ENCODE results near the gene CDK5RAP3. TPM values are rescaled to one million over a fixed set of nuclear protein-coding genes. Genes with fewer than 3 reads are reported as not detected.

The CDK5RAP3 gene, protein sequence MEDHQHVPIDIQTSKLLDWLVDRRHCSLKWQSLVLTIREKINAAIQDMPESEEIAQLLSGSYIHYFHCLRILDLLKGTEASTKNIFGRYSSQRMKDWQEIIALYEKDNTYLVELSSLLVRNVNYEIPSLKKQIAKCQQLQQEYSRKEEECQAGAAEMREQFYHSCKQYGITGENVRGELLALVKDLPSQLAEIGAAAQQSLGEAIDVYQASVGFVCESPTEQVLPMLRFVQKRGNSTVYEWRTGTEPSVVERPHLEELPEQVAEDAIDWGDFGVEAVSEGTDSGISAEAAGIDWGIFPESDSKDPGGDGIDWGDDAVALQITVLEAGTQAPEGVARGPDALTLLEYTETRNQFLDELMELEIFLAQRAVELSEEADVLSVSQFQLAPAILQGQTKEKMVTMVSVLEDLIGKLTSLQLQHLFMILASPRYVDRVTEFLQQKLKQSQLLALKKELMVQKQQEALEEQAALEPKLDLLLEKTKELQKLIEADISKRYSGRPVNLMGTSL
- total RNA-seq (2022; extraction: Qiagen RNA extraction; ENCODE audit: low read depth): 104 to 121 TPM (median 107 TPM) in 5 replicates

DNA sequence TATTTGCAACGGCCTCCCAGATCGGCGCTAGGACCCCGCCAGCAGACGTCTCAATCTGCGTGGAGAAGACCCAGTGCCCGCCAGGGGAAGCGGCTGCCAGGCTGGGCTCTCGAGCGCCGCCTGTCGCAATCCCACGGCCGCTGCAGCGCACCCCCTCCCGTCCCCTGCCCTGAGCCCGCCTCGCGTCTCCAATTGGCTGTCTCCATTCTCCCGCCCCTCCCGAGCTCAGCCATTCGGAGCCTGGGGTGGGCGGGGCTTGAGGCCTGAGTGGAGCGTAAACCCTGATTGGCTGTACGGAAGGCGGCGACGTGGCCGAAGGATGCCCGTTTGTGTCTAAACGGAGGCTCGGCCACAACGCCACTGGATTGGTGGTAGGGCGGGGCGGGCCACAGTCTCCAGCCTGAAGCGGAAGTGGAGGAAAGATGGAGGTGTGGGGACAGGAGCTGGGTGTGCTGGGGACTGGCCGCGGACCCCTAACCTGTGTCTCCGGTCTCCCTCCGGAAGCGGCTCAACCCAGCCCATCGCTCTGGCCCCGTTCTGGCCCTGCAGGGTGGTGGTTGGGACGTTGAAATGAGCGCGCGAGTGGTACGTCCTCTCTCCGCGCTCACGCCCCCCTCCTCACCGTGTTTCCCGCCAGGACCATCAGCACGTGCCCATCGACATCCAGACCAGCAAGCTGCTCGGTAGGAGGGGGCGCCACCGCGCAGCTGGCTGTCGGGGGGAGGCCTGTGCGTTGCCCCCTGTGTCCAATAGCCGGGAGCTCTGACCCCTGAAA is at the start of gene CDK5RAP3:
CDK5RAP3 (plus strand) TSS at position 389 of the 775 bp plus-strand sequence; CDS start at position 423, 34 bp downstream.

DNA sequence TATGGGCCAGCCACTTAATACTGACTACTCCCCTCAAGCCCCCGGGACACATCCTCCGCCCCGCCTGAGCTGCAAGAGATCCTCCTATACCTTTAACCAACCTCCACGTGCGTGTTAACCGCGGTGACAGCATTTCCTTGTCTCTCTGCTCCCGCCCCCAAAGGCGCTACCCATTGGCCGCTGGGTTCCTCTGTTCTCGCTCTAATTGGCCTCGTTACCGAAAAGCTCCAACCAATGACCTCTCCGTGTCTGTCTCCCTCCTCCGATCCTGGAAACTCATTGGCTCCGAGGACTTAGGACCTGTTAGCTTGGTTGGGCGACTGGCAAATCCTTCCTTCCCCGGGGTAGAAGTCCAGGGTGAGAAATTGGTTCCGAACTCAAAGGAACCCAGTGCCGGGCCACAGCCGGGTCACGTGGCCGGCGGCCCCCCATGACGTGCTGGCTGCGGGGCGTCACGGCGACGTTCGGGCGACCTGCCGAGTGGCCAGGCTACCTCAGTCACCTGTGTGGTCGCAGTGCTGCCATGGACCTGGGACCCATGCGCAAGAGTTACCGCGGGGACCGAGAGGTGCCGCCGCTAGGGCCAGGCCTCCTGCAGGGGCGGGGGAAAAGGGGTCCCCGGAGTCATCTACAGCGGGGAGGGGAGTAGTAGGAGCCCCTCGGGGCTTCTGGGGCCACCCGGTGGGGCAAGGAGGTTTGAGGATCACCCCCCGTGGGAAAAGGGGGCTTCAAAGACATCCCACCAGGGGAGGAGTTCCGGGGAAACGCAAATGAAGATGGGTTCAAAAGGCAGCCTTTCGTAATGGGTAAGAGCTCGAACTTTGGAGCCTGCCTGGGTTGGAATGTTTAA is 29.4 kb upstream of the CDK5RAP3 start, which contains the start of gene PNPO:
PNPO (plus strand) TSS at position 326 of the 850 bp plus-strand sequence; CDS start at position 431, 105 bp downstream.

DNA sequence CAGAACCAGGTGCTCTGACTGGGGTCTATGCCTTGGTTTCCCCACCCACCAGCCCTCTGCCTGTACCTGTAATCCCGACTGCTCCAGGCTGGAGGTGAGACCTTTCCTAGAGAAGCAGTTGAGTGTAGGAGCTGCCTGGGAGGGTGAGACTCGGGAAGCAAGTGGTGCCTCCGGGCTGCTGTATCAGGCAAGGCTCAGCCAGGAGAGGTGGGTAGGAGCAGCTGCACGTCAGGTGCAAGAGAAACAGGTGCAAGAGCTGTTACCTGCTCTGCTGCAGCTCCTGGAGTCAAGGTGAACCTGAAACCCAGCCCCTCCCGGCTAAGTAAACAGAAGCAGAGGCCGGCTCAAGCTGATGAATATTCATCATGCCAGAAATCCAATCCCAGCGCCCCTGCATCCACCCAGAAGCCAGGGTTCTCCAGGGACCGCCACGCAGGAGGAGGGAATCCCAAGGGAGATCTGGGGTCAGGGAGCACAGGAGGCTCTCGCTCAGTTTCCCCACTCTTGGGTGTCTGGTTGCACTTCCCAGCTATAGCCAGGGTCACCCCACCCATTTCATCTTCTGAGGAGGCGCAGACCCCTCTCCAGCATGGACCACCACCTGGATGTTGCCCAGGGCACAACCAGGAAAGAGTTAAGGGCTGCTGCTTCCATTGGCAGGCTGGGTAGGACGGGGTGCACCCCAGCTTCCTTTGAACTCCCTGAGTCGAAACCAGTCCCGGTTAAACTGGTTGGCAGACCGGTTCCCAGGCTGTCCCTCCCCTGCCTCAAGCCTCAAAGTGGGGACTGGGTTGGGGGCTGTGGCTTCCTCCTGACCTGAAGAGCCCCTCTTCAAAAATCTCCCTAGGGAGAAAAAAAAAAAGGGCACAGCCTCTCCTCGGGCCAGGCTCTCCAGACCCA is 13.1 kb upstream of the CDK5RAP3 start, which contains the start of gene PRR15L:
PRR15L (minus strand) TSS at position 293 of the 900 bp plus-strand sequence. CDS start 4,649 bp downstream, outside the sequence.

Other genes with a start within 250 kb of the CDK5RAP3 start
- gene TBX21, start 237.9 kb upstream of the CDK5RAP3 start, total RNA-seq (2022; extraction: Qiagen RNA extraction; ENCODE audit: low read depth): 0.05 to 0.07 TPM (median 0.07 TPM) in 4 of 5 replicates, not detected in the other
- 7.2 to 9.4 TPM (median 8.9 TPM) in 5 replicates for gene OSBPL7, start 149.3 kb upstream of the CDK5RAP3 start, total RNA-seq (2022; extraction: Qiagen RNA extraction; ENCODE audit: low read depth)
- gene MRPL10, start 139.6 kb upstream of the CDK5RAP3 start, total RNA-seq (2022; extraction: Qiagen RNA extraction; ENCODE audit: low read depth): 87.6 to 113 TPM (median 96.3 TPM) in 5 replicates
- gene LRRC46, start 139.4 kb upstream of the CDK5RAP3 start, total RNA-seq (2022; extraction: Qiagen RNA extraction; ENCODE audit: low read depth): 2.7 to 4.1 TPM (median 3.6 TPM) in 5 replicates
- 30.1 to 39.1 TPM (median 34.5 TPM) in 5 replicates for gene SCRN2, start 129.8 kb upstream of the CDK5RAP3 start, total RNA-seq (2022; extraction: Qiagen RNA extraction; ENCODE audit: low read depth)
- 2.6 to 3.0 TPM (median 2.8 TPM) in 5 replicates for gene SP6, start 120.0 kb upstream of the CDK5RAP3 start, total RNA-seq (2022; extraction: Qiagen RNA extraction; ENCODE audit: low read depth)
- 15.8 to 17.2 TPM (median 16.7 TPM) in 5 replicates for gene SP2, start 74.9 kb upstream of the CDK5RAP3 start, total RNA-seq (2022; extraction: Qiagen RNA extraction; ENCODE audit: low read depth)
- gene PNPO, start 29.5 kb upstream of the CDK5RAP3 start, total RNA-seq (2022; extraction: Qiagen RNA extraction; ENCODE audit: low read depth): 20.8 to 23.3 TPM (median 21.6 TPM) in 5 replicates
- gene PRR15L, start 13.2 kb upstream of the CDK5RAP3 start, total RNA-seq (2022; extraction: Qiagen RNA extraction; ENCODE audit: low read depth): 0.08 to 0.20 TPM (median 0.15 TPM) in 4 of 5 replicates, not detected in the other
- 14.9 to 18.9 TPM (median 17.5 TPM) in 5 replicates for gene COPZ2, start 66.7 kb downstream of the CDK5RAP3 start, total RNA-seq (2022; extraction: Qiagen RNA extraction; ENCODE audit: low read depth)
- 103 to 115 TPM (median 110 TPM) in 5 replicates for gene NFE2L1, start 77.2 kb downstream of the CDK5RAP3 start, total RNA-seq (2022; extraction: Qiagen RNA extraction; ENCODE audit: low read depth)
- 86.2 to 112 TPM (median 90.0 TPM) in 5 replicates for gene CBX1, start 130.4 kb downstream of the CDK5RAP3 start, total RNA-seq (2022; extraction: Qiagen RNA extraction; ENCODE audit: low read depth)
- 26.9 to 29.2 TPM (median 27.5 TPM) in 5 replicates for gene SNX11, start 136.7 kb downstream of the CDK5RAP3 start, total RNA-seq (2022; extraction: Qiagen RNA extraction; ENCODE audit: low read depth)